H1 (cell line): Measurements from ENCODE around the gene PRSS16. TPM values are rescaled to one million over a fixed set of nuclear protein-coding genes. Genes with fewer than 3 reads are reported as not detected.

ENCODE experiments used
- CTCF ChIA-PET: fragments of 300-600 bp; sonication (Branson Sonifier 250); formaldehyde crosslinking; loops from one replicate; lab custom pipeline; 2021; ENCODE audit not compliant: partially characterized antibody; lab: Charles Lee
- POLR2A ChIA-PET: fragments of 300-600 bp; sonication (Branson Sonifier 250); formaldehyde crosslinking; loops from one replicate; lab custom pipeline; 2021; ENCODE audit warnings: inconsistent platforms; ENCODE audit not compliant: partially characterized antibody; lab: Charles Lee
- DNase-seq, 2 experiments: peaks; one replicate each; pipeline versions ENCODE4 v3.0.0 to v3.0.0-alpha.2; 2010 to 2022; ENCODE audit warnings: low spot score in 2 of 2, low read depth in 1 of 2, mixed read lengths in 1 of 2
- FAIRE-seq: peaks from 2 replicates; lab custom pipeline; 2011; peaks lifted over from hg19 to GRCh38; lab: Jason Lieb, UNC
- H2AFZ ChIP-seq: 2 replicates; pipeline ENCODE4 v1.8.1; 2012; ENCODE audit warnings: low read length, inconsistent platforms
- H2AK5ac ChIP-seq: 2 replicates; pipeline ENCODE4 v1.6.1; 2013; ENCODE audit warnings: low read depth, low read length
- H2BK120ac ChIP-seq: replicated peaks from 2 replicates; pipeline ENCODE3; 2013; ENCODE audit warnings: low read depth, low read length, inconsistent platforms
- H2BK12ac ChIP-seq: 2 replicates; pipeline ENCODE4 v1.6.1; 2013; ENCODE audit warnings: low read depth, low read length
- H2BK15ac ChIP-seq: 2 replicates; pipeline ENCODE4 v1.6.1; 2013; ENCODE audit warnings: low read length
- H2BK20ac ChIP-seq: 2 replicates; pipeline ENCODE4 v1.6.1; 2013; ENCODE audit warnings: low read length
- H2BK5ac ChIP-seq: 2 replicates; pipeline ENCODE4 v1.6.1; 2013; ENCODE audit warnings: low read depth, low read length
- H3K14ac ChIP-seq: 2 replicates; pipeline ENCODE4 v1.6.1; 2013; ENCODE audit warnings: inconsistent platforms; ENCODE audit not compliant: insufficient read length
- H3K18ac ChIP-seq: 2 replicates; pipeline ENCODE4 v1.6.1; 2013; ENCODE audit warnings: low read length; ENCODE audit errors: extremely low read depth
- H3K23ac ChIP-seq: 2 replicates; pipeline ENCODE4 v1.6.1; 2013; ENCODE audit warnings: inconsistent platforms; ENCODE audit not compliant: insufficient read length
- H3K23me2 ChIP-seq: 2 replicates; pipeline ENCODE4 v1.6.1; 2013; ENCODE audit warnings: low read depth, low read length
- H3K27ac ChIP-seq: 2 replicates; pipeline ENCODE4 v1.6.1; 2011; ENCODE audit warnings: low read depth, low read length, inconsistent platforms
- H3K27me3 ChIP-seq, 4 experiments: replicated peaks in 1 of 4; 1 replicate in 1 of 4; 2 replicates in 3 of 4; pipeline versions ENCODE4 v1.6.1 to v1.8.1; 2011 to 2013; ENCODE audit warnings: low read length in 3 of 4, mild to moderate bottlenecking in 3 of 4, inconsistent platforms in 2 of 4, mixed read lengths in 2 of 4, moderate library complexity in 1 of 4; ENCODE audit not compliant: control insufficient read depth in 3 of 4, insufficient read depth in 3 of 4; ENCODE audit errors: extremely low read depth in 1 of 4
- H3K36me3 ChIP-seq, 4 experiments: 2 replicates each; pipeline versions ENCODE4 v1.6.1 to v1.8.1; 2011 to 2013; ENCODE audit warnings: mild to moderate bottlenecking in 4 of 4, low read length in 3 of 4, moderate library complexity in 2 of 4, control low read depth in 1 of 4, inconsistent platforms in 1 of 4; ENCODE audit not compliant: insufficient read depth in 4 of 4, control insufficient read depth in 2 of 4
- H3K4ac ChIP-seq: replicated peaks from 2 replicates; pipeline ENCODE3; 2013; ENCODE audit warnings: low read length, low read depth, mixed read lengths, inconsistent platforms; ENCODE audit not compliant: insufficient read length
- H3K4me1 ChIP-seq, 4 experiments: replicated peaks in 1 of 4; 1 replicate in 1 of 4; 2 replicates in 3 of 4; pipeline versions ENCODE4 v1.6.1 to v1.8.1; 2011 to 2013; ENCODE audit warnings: low read length in 3 of 4, inconsistent platforms in 2 of 4, mixed read lengths in 1 of 4; ENCODE audit not compliant: insufficient read depth in 4 of 4, control insufficient read depth in 3 of 4
- H3K4me2 ChIP-seq, 2 experiments: 2 replicates each; pipeline versions ENCODE4 v1.6.1 to v1.8.1; 2011 to 2013; ENCODE audit warnings: low read depth in 2 of 2, low read length in 2 of 2, control low read depth in 1 of 2, inconsistent platforms in 1 of 2, mild to moderate bottlenecking in 1 of 2; ENCODE audit not compliant: insufficient read depth in 1 of 2
- H3K4me3 ChIP-seq, 4 experiments: fragments of 200-600, 300-600 bp in 1 of 4; sonication (generic), shearing (Covaris generic), sonication (Bioruptor Twin) in 1 of 4; 2 replicates each; pipeline versions ENCODE4 v1.5.1 to v1.8.1; 2011 to 2016; ENCODE audit warnings: low read length in 4 of 4, low read depth in 3 of 4, control low read depth in 2 of 4, inconsistent platforms in 2 of 4, mild to moderate bottlenecking in 2 of 4, mixed read lengths in 1 of 4, moderate library complexity in 1 of 4; ENCODE audit not compliant: insufficient read depth in 2 of 4; ENCODE audit errors: extremely low read depth in 1 of 4
- H3K56ac ChIP-seq: replicated peaks from 2 replicates; pipeline ENCODE3; 2013; ENCODE audit warnings: low read depth, mild to moderate bottlenecking, mixed read lengths, low read length, inconsistent platforms; ENCODE audit not compliant: insufficient read length
- H3K79me1 ChIP-seq: 2 replicates; pipeline ENCODE4 v1.6.1; 2013; ENCODE audit warnings: low read depth, low read length, control low read depth
- H3K79me2 ChIP-seq, 2 experiments: 2 replicates each; pipeline versions ENCODE4 v1.6.1 to v1.8.1; 2012 to 2013; ENCODE audit warnings: low read length in 2 of 2, mild to moderate bottlenecking in 2 of 2, inconsistent platforms in 1 of 2; ENCODE audit not compliant: insufficient read depth in 2 of 2, control insufficient read depth in 1 of 2
- H3K9ac ChIP-seq, 4 experiments: replicated peaks in 1 of 4; 1 replicate in 1 of 4; 2 replicates in 3 of 4; pipeline versions ENCODE4 v1.6.1 to v1.8.1; 2011 to 2013; ENCODE audit warnings: low read depth in 3 of 4, low read length in 3 of 4, control low read depth in 2 of 4, mild to moderate bottlenecking in 2 of 4, moderate library complexity in 2 of 4, inconsistent platforms in 1 of 4; ENCODE audit errors: extremely low read depth in 1 of 4
- H3K9me3 ChIP-seq, 2 experiments: 2 replicates each; pipeline versions ENCODE4 v1.6.1 to v1.8.1; 2012 to 2013; ENCODE audit warnings: mild to moderate bottlenecking in 2 of 2, moderate library complexity in 2 of 2, control low read depth in 1 of 2, inconsistent platforms in 1 of 2, low read depth in 1 of 2, low read length in 1 of 2, mixed read lengths in 1 of 2; ENCODE audit not compliant: insufficient read depth in 2 of 2
- H4K20me1 ChIP-seq, 2 experiments: replicated peaks in 1 of 2; 2 replicates each; pipeline versions ENCODE3 to v1.8.1; 2011 to 2013; ENCODE audit warnings: inconsistent platforms in 2 of 2, low read length in 2 of 2, mild to moderate bottlenecking in 1 of 2; ENCODE audit not compliant: insufficient read depth in 2 of 2, control insufficient read depth in 1 of 2
- H4K5ac ChIP-seq: 2 replicates; pipeline ENCODE4 v1.6.1; 2013; ENCODE audit warnings: low read length, low read depth, mixed read lengths, inconsistent platforms; ENCODE audit not compliant: insufficient read length
- H4K8ac ChIP-seq: 2 replicates; pipeline ENCODE4 v1.8.0; 2013; ENCODE audit warnings: mild to moderate bottlenecking, moderate library complexity, low read length, inconsistent platforms; ENCODE audit not compliant: insufficient read depth; ENCODE audit errors: extremely low read depth
- H4K91ac ChIP-seq: replicated peaks from 2 replicates; pipeline ENCODE3; 2013; ENCODE audit warnings: low read length, mixed read lengths, inconsistent platforms; ENCODE audit not compliant: insufficient read length
- CHD1 ChIP-seq: IDR thresholded peaks from 2 replicates; pipeline ENCODE4 v1.6.1; 2012; ENCODE audit warnings: low read depth, low read length, improper control_type of control experiment
- EGR1 ChIP-seq: IDR thresholded peaks from 2 replicates; pipeline ENCODE4 v1.6.1; 2011; ENCODE audit warnings: low read depth, low read length, borderline replicate concordance
- EZH2 ChIP-seq: fragments of 200-600 bp; sonication (generic); IDR thresholded peaks from 2 replicates; pipeline ENCODE4 v1.7.1; 2012; ENCODE audit warnings: low read depth, mild to moderate bottlenecking, moderate library complexity, low read length, inconsistent platforms; ENCODE audit not compliant: severe bottlenecking
- HDAC2 ChIP-seq, 2 experiments: fragments of 300-600 bp in 1 of 2; sonication (generic) in 1 of 2; IDR thresholded peaks; 2 replicates each; pipeline ENCODE4 v1.6.1; 2011 to 2012; ENCODE audit warnings: low read depth in 2 of 2, low read length in 2 of 2, mild to moderate bottlenecking in 2 of 2, moderate library complexity in 2 of 2, borderline replicate concordance in 1 of 2, inconsistent platforms in 1 of 2
- HDAC6 ChIP-seq: IDR thresholded peaks from one replicate; pipeline ENCODE4 v1.7.1; 2012; ENCODE audit warnings: low read depth, mild to moderate bottlenecking, inconsistent platforms, low read length, moderate library complexity
- JUN ChIP-seq: IDR thresholded peaks from 2 replicates; pipeline ENCODE4 v1.6.1; 2011; ENCODE audit warnings: low read depth, mild to moderate bottlenecking, improper control_type of control experiment, low read length
- KDM4A ChIP-seq: IDR thresholded peaks from one replicate; pipeline ENCODE4 v1.7.1; 2012; ENCODE audit warnings: low read depth, mild to moderate bottlenecking, moderate library complexity, low read length, inconsistent platforms; ENCODE audit not compliant: severe bottlenecking
- RAD21 ChIP-seq, 2 experiments: IDR thresholded peaks in 1 of 2; conservative IDR thresholded peaks in 1 of 2; 2 replicates each; pipeline ENCODE4 v1.6.1; 2011; ENCODE audit warnings: low read depth in 2 of 2, low read length in 2 of 2, improper control_type of control experiment in 1 of 2, inconsistent platforms in 1 of 2, mild to moderate bottlenecking in 1 of 2, moderate library complexity in 1 of 2
- SIX5 ChIP-seq: IDR thresholded peaks from 2 replicates; pipeline ENCODE4 v1.6.1; 2011; ENCODE audit warnings: mild to moderate bottlenecking, low read depth, low read length
- SP1 ChIP-seq: IDR thresholded peaks from 2 replicates; pipeline ENCODE4 v1.6.1; 2011; ENCODE audit warnings: low read depth, low read length
- SP4 ChIP-seq: IDR thresholded peaks from 2 replicates; pipeline ENCODE4 v1.6.1; 2012; ENCODE audit warnings: low read length, inconsistent platforms
- SUZ12 ChIP-seq: fragments of 200-600 bp; sonication (generic); IDR thresholded peaks from 2 replicates; pipeline ENCODE4 v1.6.1; 2012; ENCODE audit warnings: mild to moderate bottlenecking, inconsistent platforms, low read length, moderate library complexity, mixed read lengths
- TBP ChIP-seq: IDR thresholded peaks from 2 replicates; pipeline ENCODE4 v1.6.1; 2011; ENCODE audit warnings: low read depth, low read length, improper control_type of control experiment
- WGBS, 2 experiments: shearing (Covaris generic) in 1 of 2; methylation state at CpG; one replicate each; pipeline versions ENCODE4 v1.1.6 to v1.1.7; 2013 to 2015; ENCODE audit warnings: low lambda C conversion rate in 2 of 2, mixed read lengths in 2 of 2, inconsistent platforms in 1 of 2, low coverage in 1 of 2, missing lambda C conversion rate in 1 of 2; ENCODE audit not compliant: insufficient replicate concordance in 2 of 2, insufficient coverage in 1 of 2, insufficient read length in 1 of 2; ENCODE audit errors: extremely low coverage in 1 of 2, missing lambda C conversion rate in 1 of 2; 5-methylcytosine and 5-hydroxymethylcytosine counted together
- polyA plus RNA-seq, 7 experiments: library from polyadenylated mRNA; depleted of rRNA in 3 of 7; stranded (reverse) in 5 of 7; unstranded in 2 of 7; fragments of >200 nt in 5 of 7; fragments of 200-250 nt in 2 of 7; gene quantifications; 1 replicate in 5 of 7; 2 replicates in 1 of 7; 4 replicates in 1 of 7; pipeline versions ENCODE4 v1.2.1 to v1.2.3, GENCODE V29; 2011 to 2013; ENCODE audit warnings: missing spikeins in 2 of 7, mixed read lengths in 2 of 7
- total RNA-seq: library from RNA; stranded (reverse); fragmentation: NEBNext Ultra II Directional; extraction: Animal tissue kit (Norgen Biotek cat#: 25700); gene quantifications from 2 replicates; pipeline ENCODE4 v1.2.1, GENCODE V29; 2021
- TF ChIP-seq, protein P1 (sequence below): IDR thresholded peaks from 2 replicates; pipeline ENCODE4 v1.6.1; 2012; ENCODE audit warnings: inconsistent platforms

Gene PRSS16
- total and polyA plus RNA-seq, 2 of the 8 experiments (the other 6 are each of a cell fraction or from before 2014, with no cell fraction given): 20.2 to 38.9 TPM

DNA sequence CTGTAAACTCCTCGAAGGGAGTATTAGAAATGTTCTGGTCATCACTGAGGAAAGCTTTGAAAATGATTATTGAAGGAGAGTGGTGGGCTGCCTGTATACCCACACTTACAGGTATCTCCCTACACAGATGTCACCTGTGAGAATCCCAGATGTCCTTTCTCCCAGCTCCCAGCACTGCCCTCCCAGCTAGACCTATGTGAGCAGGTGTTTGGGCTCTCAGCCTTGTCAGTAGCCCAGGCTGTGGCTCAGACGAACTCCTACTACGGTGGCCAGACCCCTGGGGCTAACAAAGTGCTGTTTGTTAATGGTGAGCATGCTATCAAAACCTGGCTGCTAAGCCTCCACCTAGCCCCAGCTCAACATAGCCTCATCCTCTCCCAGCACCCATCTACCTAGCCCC lies 7.1 kb downstream of the PRSS16 start:
- Histone ChIP-seq H3K56ac (no peak overlapping the region), H3K27ac (no peak overlapping the region), H3K27me3 (peaks cover 0 to 4% (median 0%) of the 10 kb centered on the region in 4 experiments; a peak in 4 of 7 replicates), H3K79me1 (no peaks in the 10 kb centered on the region), H2BK12ac (no peak overlapping the region), H4K5ac (no peak overlapping the region), H2BK120ac (no peak overlapping the region), H4K20me1 (no peaks in the 10 kb centered on the region), H2BK15ac (no peak overlapping the region), H4K91ac (no peak overlapping the region), H3K4ac (no peak overlapping the region), H2AK5ac (no peak overlapping the region), H3K4me3 (no peak overlapping the region), H3K18ac (no peak overlapping the region), H3K9me3 (no peaks in the 10 kb centered on the region), H2AFZ (no peak overlapping the region), H3K23me2 (no peaks in the 10 kb centered on the region), H3K4me1 (peaks cover 0 to 8% (median 3%) of the 10 kb centered on the region in 4 experiments; a peak in 3 of 7 replicates), H2BK5ac (no peak overlapping the region), H3K9ac (no peak overlapping the region), H3K36me3 (no peaks in the 10 kb centered on the region), H3K23ac (no peak overlapping the region), H3K4me2 (no peak overlapping the region), H2BK20ac (no peak overlapping the region), H3K79me2 (no peaks in the 10 kb centered on the region), H4K8ac (no peak overlapping the region; the same call in 1 of the 2 replicates), H3K14ac (no peak overlapping the region)
- ChIA-PET POLR2A (interaction anchor here (1.1 to 1.8 kb wide), 3 partner anchors 77 to 122 kb away, joined by 3 to 7 read pairs (median 4); a partner anchor contains a TSS), CTCF (interaction anchor here (1.5 kb wide), 1 partner anchor 40 kb away, joined by 3 read pairs; no protein-coding TSS in a partner anchor)
- DNase-seq (no peak), FAIRE-seq (no peak)
- 79% methylated on average over 3 of the region's 3 CpGs; no CpG with 5 or more reads in 1 of the 2 experiments for WGBS, 2 experiments
- no peak for TF ChIP-seq SIX5
- TF ChIP-seq SP1: no peak
- no peak for TF ChIP-seq SP4
- TF ChIP-seq KDM4A: no peak
- no peak for TF ChIP-seq HDAC2 (IDR thresholded peaks at IDR 0.05; ENCODE audit: borderline replicate concordance in 1 of 2, low read depth in 2 of 2, low read length in 2 of 2)
- TF ChIP-seq EZH2: no peak
- no peak for TF ChIP-seq JUN
- no peak for TF ChIP-seq SUZ12
- no peak for TF ChIP-seq EGR1
- TF ChIP-seq, protein P1, sequence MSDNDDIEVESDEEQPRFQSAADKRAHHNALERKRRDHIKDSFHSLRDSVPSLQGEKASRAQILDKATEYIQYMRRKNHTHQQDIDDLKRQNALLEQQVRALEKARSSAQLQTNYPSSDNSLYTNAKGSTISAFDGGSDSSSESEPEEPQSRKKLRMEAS: no peak
- TF ChIP-seq RAD21 (IDR thresholded peaks at IDR 0.05 in 1 of 2, conservative IDR thresholded peaks at IDR 0.05 in 1 of 2; ENCODE audit: low read depth in 2 of 2, low read length in 2 of 2): no peak
- no peak for TF ChIP-seq CHD1
- TF ChIP-seq HDAC6: no peak
- no peak for TF ChIP-seq TBP
